Measurements from ENCODE around the gene KATNAL1. TPM values are rescaled to one million over a fixed set of nuclear protein-coding genes. Genes with fewer than 3 reads are reported as not detected.
A peak's percentile ranks its signal among the peaks of the same experiment; 100 is the strongest.

Gene KATNAL1
- total RNA-seq, 1 experiment from 2014 or later: 11.2 TPM

DNA sequence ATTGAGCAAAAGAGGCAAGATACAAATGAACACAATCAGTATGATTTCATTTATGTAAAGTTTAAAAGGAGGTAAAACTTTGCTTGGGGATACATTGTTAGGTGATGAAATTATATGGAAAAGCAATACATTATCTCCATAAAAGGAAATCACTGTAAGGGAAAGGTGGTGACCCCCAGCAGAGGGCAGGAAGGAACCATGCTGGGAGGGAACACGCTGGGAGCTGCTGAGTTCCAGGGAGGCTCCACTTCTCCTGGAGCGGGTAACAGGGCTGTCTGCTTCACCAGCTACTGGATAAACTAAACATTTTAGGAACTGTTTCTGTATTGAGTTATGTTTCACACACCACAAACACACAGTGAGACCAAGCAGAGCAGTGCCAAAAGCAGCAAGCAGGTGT, 91.2 kb downstream of the KATNAL1 start:
- H3K14ac ChIP-seq (ENCODE audit: insufficient read depth, low read length): no peak overlapping the region
- H2BK120ac ChIP-seq (ENCODE audit: low read depth, low read length, poor library complexity, severe bottlenecking): no peak overlapping the region
- no peak overlapping the region for H2BK12ac ChIP-seq (ENCODE audit: insufficient read length, low read depth, low read length)
- H3K27me3 ChIP-seq (ENCODE audit: insufficient read depth, low read length): no peaks in the 10 kb centered on the region
- no peak overlapping the region for H3K4me2 ChIP-seq (ENCODE audit: insufficient read depth, insufficient read length, low read length)
- H3K56ac ChIP-seq (ENCODE audit: insufficient read length, low read depth, low read length): no peak overlapping the region
- peaks cover 4% of the 10 kb centered on the region; the same call in 1 of the 2 replicates for H3K4me1 ChIP-seq (ENCODE audit: insufficient read depth, low read length)
- H2AFZ ChIP-seq (ENCODE audit: low read length): no peak overlapping the region
- no peak overlapping the region for H3K23ac ChIP-seq (ENCODE audit: insufficient read length, low read depth, low read length)
- no peaks in the 10 kb centered on the region; a peak in 3 of 5 replicates for H3K9me3 Mint-ChIP-seq
- H2BK20ac ChIP-seq (ENCODE audit: low read depth, low read length, poor library complexity, severe bottlenecking): no peak overlapping the region
- DNase-seq: no peak
- peak overlapping the region in 1 of 3 experiments; percentile 79; a peak in 1 of 7 replicates for H3K27ac Mint-ChIP-seq
- H3K9me3 ChIP-seq (ENCODE audit: control insufficient read depth, low read depth, low read length): no peaks in the 10 kb centered on the region
- no peak overlapping the region for H3K4me3 Mint-ChIP-seq
- no peak overlapping the region for H4K8ac ChIP-seq (replicated peaks; ENCODE audit: insufficient read length, low read depth, low read length)
- no peaks in the 10 kb centered on the region for H3K79me1 ChIP-seq (ENCODE audit: insufficient read depth, low read depth, low read length, poor library complexity, severe bottlenecking)
- H2BK15ac ChIP-seq (ENCODE audit: low read depth, low read length): no peak overlapping the region
- WGBS (ENCODE audit: extremely low coverage, insufficient read length, low lambda C conversion rate): no CpG with 5 or more reads among the region's 2 CpGs
- no peak overlapping the region for H3K27ac ChIP-seq (ENCODE audit: insufficient read length, low read depth, low read length)
- H3K4me1 Mint-ChIP-seq: peaks cover 3 to 8% of the 10 kb centered on the region in 2 experiments; a peak in 2 of 4 replicates
- no peaks in the 10 kb centered on the region for H4K20me1 ChIP-seq (ENCODE audit: control insufficient read depth, insufficient read depth, insufficient read length)
- no peak overlapping the region for H3K9ac ChIP-seq (ENCODE audit: extremely low read depth, insufficient read length, low read length)
- H3T11ph ChIP-seq (ENCODE audit: low read length): no peak overlapping the region
- no peaks in the 10 kb centered on the region for H3K27me3 Mint-ChIP-seq (ENCODE audit: low read depth)
- no peak overlapping the region for H4K91ac ChIP-seq (ENCODE audit: insufficient read length, low read depth, low read length)
- no peak overlapping the region for H3K18ac ChIP-seq (ENCODE audit: insufficient read length, low read depth, low read length)
- H2AK5ac ChIP-seq (ENCODE audit: insufficient read length, low read length): no peak overlapping the region
- H4K5ac ChIP-seq (ENCODE audit: insufficient read length, low read depth, low read length): no peak overlapping the region
- no peak overlapping the region for H2BK5ac ChIP-seq (ENCODE audit: insufficient read length, low read length)
- H3K36me3 Mint-ChIP-seq (ENCODE audit: insufficient read depth in 1 of 3, low read depth in 3 of 3): peaks cover 0 to 18% (median 6%) of the 10 kb centered on the region in 3 experiments; a peak in 6 of 7 replicates
- TF ChIP-seq, protein P1, sequence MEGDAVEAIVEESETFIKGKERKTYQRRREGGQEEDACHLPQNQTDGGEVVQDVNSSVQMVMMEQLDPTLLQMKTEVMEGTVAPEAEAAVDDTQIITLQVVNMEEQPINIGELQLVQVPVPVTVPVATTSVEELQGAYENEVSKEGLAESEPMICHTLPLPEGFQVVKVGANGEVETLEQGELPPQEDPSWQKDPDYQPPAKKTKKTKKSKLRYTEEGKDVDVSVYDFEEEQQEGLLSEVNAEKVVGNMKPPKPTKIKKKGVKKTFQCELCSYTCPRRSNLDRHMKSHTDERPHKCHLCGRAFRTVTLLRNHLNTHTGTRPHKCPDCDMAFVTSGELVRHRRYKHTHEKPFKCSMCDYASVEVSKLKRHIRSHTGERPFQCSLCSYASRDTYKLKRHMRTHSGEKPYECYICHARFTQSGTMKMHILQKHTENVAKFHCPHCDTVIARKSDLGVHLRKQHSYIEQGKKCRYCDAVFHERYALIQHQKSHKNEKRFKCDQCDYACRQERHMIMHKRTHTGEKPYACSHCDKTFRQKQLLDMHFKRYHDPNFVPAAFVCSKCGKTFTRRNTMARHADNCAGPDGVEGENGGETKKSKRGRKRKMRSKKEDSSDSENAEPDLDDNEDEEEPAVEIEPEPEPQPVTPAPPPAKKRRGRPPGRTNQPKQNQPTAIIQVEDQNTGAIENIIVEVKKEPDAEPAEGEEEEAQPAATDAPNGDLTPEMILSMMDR (conservative IDR thresholded peaks at IDR 0.05): no peak; the same call in 2 of the 3 replicates
- no peak overlapping the region for H3K4ac ChIP-seq (ENCODE audit: low read depth, low read length)
- H3K79me2 ChIP-seq (ENCODE audit: insufficient read depth, low read length): no peaks in the 10 kb centered on the region
- H3K23me2 ChIP-seq (ENCODE audit: insufficient read length, low read depth, low read length, poor library complexity, severe bottlenecking): no peaks in the 10 kb centered on the region
